GM18867 (cell line): ENCODE results near the gene GLI3.

ENCODE experiments used
- ATAC-seq: cut with Tn5 transposase; IDR thresholded peaks from one replicate; pipeline ENCODE4 v1.9.1; 2021; ENCODE audit warnings: mild to moderate bottlenecking, moderate library complexity; ENCODE audit not compliant: unreplicated experiment

Gene GLI3

DNA sequence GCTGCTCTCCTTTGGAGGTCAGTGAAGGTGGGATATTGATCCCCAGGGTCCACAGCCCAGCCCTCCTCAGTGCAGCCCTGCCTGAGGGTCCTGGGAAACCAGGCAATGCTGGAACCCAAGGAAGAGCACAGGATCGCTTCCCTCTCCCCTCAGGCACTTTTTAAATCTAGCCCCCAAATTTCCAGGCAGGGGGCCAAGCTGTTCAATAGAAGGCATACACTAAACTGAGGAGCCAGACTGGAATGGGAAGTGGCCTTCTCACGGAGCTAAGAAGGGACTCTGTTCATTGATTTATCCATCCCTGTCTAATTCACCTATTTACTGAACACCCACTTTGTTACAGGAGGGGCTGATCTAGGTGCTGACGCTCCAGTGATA, 60.3 kb downstream of the GLI3 start:
- no peak for ATAC-seq

- no peak for ATAC-seq
Measured at GRCh38 chr7:42175834-42176723, 60.9 kb downstream of the GLI3 start.

DNA sequence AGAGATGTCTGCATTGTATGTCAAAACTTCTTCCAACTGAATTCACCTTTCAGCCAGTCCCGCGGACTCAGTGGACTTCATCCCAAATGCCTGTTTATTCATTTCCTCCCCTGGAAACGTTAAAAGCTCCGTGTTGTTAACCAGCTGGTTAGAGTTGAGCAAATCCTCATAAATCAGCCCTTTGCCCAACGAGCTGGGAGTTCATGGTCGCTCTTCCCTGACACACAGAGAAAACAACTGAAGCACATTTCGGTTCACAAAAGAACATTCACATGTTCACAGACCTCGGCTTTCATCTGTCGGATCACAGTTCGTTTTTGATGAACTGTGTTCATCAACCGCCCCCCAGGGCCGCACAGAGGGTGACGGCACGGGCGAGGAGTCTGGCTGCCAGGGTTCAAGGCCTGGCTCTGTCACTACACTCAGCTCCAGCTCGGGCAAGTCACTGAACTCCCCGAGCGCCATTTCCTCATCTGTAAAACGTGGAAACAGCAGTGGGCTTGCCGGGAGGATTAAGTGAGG, 62.6 kb downstream of the GLI3 start:
- no peak for ATAC-seq

DNA sequence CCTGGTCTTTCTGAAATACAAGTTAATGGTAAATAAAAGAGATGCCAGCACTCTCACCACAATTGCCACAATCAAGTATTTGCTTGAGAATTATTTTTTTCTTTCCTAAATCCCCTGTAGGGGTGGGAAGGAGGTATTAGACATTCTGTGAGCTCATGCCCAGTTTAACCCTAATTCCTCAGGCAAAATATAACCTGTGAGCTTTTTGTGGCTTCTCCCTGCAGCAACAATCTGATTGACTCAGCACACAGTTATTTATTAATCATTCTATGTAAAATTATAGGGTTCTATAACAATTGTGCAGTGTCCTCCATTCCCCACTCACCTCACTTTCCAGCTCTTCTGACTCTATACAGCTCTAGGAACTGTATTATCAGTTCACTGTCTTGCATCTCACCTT, 66.3 kb downstream of the GLI3 start:
- ATAC-seq, result no peak

DNA sequence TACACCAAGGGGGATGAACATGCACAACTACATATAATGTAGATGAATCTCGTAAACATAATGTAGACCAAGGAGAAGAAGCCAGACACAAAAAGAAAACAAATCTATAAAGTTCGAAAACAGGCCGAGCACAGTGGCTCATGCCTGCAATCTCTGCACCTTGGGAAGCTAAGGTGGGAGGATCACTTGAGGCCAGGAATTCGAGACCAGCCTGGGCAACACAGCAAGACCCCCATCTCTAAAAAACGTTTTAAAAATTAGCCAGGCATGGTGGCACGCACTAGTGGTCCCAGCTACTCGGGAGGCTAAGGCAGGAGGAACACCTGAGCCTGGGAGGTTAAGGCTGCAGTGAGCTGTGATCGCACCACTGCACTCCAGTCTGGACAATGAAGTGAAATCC, 68.5 kb downstream of the GLI3 start:
- ATAC-seq, result no peak

GRCh38 chr7:42167631-42168236, 69.3 kb downstream of the GLI3 start:
- ATAC-seq, result no peak

GRCh38 chr7:42167206-42167605, 69.8 kb downstream of the GLI3 start:
- ATAC-seq, result no peak

GRCh38 chr7:42164881-42165428, 72.1 kb downstream of the GLI3 start:
- no peak for ATAC-seq

GRCh38 chr7:42162560-42163325, 74.3 kb downstream of the GLI3 start:
- ATAC-seq, result no peak

GRCh38 chr7:42161719-42162118, 75.3 kb downstream of the GLI3 start:
- no peak for ATAC-seq

- ATAC-seq, result no peak
Measured at GRCh38 chr7:42161110-42161509, 75.9 kb downstream of the GLI3 start.

GRCh38 chr7:42159130-42159529, 77.9 kb downstream of the GLI3 start:
- no peak for ATAC-seq

GRCh38 chr7:42156967-42157721, 79.9 kb downstream of the GLI3 start:
- ATAC-seq, result no peak

DNA sequence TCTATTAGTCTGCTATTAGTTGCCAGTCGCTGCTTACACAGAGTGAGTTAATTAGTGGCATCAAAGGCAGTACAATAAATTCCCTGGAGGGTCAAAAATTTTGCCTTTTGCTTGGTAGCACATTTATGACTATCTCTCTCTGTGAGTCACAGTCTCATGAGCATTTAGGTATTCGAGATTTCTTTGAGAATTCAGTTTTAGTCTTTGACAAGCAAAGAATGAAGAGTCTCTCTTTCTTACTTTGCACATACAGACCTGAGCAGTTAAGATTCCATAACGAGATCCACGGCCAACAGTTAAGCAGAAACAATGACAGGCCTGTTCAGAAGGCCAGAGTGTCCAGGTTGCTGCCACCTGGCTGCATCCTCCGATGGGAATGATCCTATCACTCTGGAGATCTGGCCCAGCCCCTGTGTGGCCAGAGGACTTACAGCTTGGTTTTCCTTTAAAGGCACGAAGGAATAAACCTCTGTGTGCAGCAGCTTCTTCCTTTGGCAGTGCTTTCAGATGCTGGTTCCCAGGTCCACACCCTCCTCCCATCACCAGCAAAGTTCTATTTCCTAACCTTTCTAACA, 80.6 kb downstream of the GLI3 start:
- no peak for ATAC-seq

DNA sequence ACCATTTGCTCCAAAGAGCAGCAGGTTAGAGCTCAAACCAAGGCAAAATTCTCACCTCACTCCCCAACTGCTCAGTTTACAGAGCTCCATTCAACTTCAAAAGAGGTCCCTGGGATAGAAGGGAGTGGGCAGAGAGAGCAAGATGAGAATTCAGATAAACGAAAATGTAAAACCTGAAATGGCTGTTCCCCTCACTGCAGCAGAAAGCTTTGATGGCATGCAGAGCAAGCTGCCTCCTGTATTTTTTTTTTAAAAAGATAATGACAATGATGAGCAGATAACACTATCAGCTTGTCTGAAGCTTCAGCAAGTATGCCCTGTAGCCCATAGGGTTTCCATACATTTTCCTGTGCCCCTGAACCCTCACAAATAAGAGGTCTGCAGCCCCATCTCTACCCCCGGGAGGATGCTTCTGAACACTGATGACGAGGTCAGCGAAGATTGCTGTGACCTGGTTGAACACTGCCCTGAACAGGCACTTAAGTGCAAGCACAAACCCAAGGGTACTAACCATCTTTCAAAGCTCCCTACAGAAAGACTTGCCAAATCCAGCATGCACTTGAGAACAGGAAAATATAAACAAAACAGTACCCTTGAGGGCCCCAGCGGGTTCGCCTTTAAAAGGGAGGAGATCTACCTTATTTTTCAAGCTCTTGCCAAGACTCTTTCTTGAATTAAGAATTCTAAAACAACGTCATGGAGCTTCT, 81.3 kb downstream of the GLI3 start:
- no peak for ATAC-seq

DNA sequence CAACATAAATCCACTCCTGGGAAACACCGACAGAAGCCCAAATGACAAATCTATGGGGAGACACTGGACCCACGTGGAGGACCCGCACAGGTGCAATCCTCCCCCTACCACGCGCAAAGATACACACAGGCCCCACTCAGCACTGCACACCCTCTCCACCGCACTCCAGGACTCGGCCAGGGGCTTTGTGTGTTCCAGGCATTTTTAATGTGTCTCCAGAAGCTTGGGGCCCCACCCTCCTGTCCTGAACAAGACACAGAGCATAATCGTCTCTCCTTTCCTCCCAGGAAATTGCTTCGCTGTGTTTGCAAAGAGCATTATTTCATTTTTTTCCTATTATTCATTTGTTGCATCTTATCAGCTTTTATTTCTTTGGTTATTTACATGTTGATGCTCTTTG, 82.8 kb downstream of the GLI3 start:
- no peak for ATAC-seq

GRCh38 chr7:42152329-42153205, 84.4 kb downstream of the GLI3 start:
- no peak for ATAC-seq

DNA sequence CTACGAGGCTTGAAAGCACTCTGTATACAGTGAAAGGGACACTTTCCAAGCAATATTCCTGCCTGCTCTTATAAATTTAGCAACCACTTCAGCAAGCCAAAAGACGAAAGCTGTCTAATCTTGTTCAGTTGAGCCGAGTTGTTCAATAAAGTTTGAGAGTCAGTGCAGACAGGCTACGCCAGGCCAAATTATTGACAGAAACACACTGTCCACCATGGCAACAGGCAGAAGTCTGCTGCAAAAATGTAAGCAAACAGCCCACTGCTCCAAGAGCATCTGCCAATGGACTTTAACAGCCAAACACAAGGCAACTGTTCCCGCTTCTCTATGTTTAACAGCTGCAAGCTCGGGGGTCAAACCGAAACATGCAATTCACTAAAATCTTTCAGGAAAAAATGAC, 85.7 kb downstream of the GLI3 start:
- no peak for ATAC-seq

- no peak for ATAC-seq
Measured at GRCh38 chr7:42145539-42145938, 91.5 kb downstream of the GLI3 start.
